Measurements from ENCODE around the gene CLEC2L. TPM values are rescaled to one million over a fixed set of nuclear protein-coding genes. Genes with fewer than 3 reads are reported as not detected.

CLEC2L gene
- total RNA-seq, 3 donors from 2014 or later (not counting 1 experiment from before 2014, with no cell fraction given), result 0.71 TPM; not detected in 2

GRCh38 chr7:139591550-139592195 lies 68.2 kb downstream of the CLEC2L start:
- no peak for DNase-seq
- intact Hi-C loops (cut with micrococcal nuclease), result no loop called here
- no peaks in the 10 kb centered on the region for H3K27me3 ChIP-seq (ENCODE audit: control insufficient read depth, insufficient read depth, low read length)
- 96% methylated on average over 1 of the region's 3 CpGs for WGBS (ENCODE audit: insufficient coverage)
- H3K9me3 ChIP-seq (ENCODE audit: control insufficient read depth, insufficient read depth, low read length), result no peaks in the 10 kb centered on the region
- Mint-ChIP-seq H3K4me3 (no peak overlapping the region), H3K9me3 (no peaks in the 10 kb centered on the region), H3K27ac (peak overlapping the region; percentile 31 to 72), H3K27me3 (ENCODE audit: low read depth in 2 of 2) (no peaks in the 10 kb centered on the region), H3K4me1 (peaks cover 0 to 10% of the 10 kb centered on the region in 2 donors), H3K36me3 (peaks cover 40% of the 10 kb centered on the region)
- no peak overlapping the region for H3K27ac ChIP-seq (ENCODE audit: low read length)
- H3K4me3 ChIP-seq (ENCODE audit: low read length), result no peak overlapping the region
- no peaks in the 10 kb centered on the region for H3K4me1 ChIP-seq (ENCODE audit: control insufficient read depth, insufficient read depth, low read length)
- TF ChIP-seq CTCF (IDR thresholded peaks at IDR 0.05), result no peak
- peaks cover 62% of the 10 kb centered on the region for H3K36me3 ChIP-seq (ENCODE audit: control insufficient read depth, insufficient read depth, low read length)
- ATAC-seq, result no peak

- H3K4me1 ChIP-seq (ENCODE audit: control insufficient read depth, insufficient read depth, low read length), result no peaks in the 10 kb centered on the region
- peaks cover 74% of the 10 kb centered on the region for H3K36me3 ChIP-seq (ENCODE audit: control insufficient read depth, insufficient read depth, low read length)
- no peaks in the 10 kb centered on the region for H3K27me3 ChIP-seq (ENCODE audit: control insufficient read depth, insufficient read depth, low read length)
- H3K9me3 Mint-ChIP-seq, result no peaks in the 10 kb centered on the region
- H3K4me1 Mint-ChIP-seq, result peaks cover 0 to 10% of the 10 kb centered on the region in 2 donors
- H3K4me3 ChIP-seq (ENCODE audit: low read length), result no peak overlapping the region
- DNase-seq, result no peak
- intact Hi-C loops (cut with micrococcal nuclease), result no loop called here
- WGBS (ENCODE audit: insufficient coverage), result 98% methylated on average over 4 of the region's 4 CpGs
- H3K4me3 Mint-ChIP-seq, result no peak overlapping the region
- H3K9me3 ChIP-seq (ENCODE audit: control insufficient read depth, insufficient read depth, low read length), result no peaks in the 10 kb centered on the region
- H3K27me3 Mint-ChIP-seq (ENCODE audit: low read depth in 2 of 2), result no peaks in the 10 kb centered on the region
- no peak for ATAC-seq
- peak overlapping the region in 1 of 2 donors; percentile 38 for H3K27ac Mint-ChIP-seq
- H3K36me3 Mint-ChIP-seq, result peaks cover 40% of the 10 kb centered on the region
- H3K27ac ChIP-seq (ENCODE audit: low read length), result no peak overlapping the region
- TF ChIP-seq CTCF (IDR thresholded peaks at IDR 0.05), result no peak
Measured at GRCh38 chr7:139592801-139593461, 69.4 kb downstream of the CLEC2L start.

- intact Hi-C loops (cut with micrococcal nuclease), result no loop called here
- Histone ChIP-seq H3K4me3 (ENCODE audit: low read length) (no peak overlapping the region), H3K4me1 (ENCODE audit: control insufficient read depth, insufficient read depth, low read length) (no peaks in the 10 kb centered on the region), H3K36me3 (ENCODE audit: control insufficient read depth, insufficient read depth, low read length) (peaks cover 79% of the 10 kb centered on the region), H3K27me3 (ENCODE audit: control insufficient read depth, insufficient read depth, low read length) (no peaks in the 10 kb centered on the region), H3K27ac (ENCODE audit: low read length) (no peak overlapping the region), H3K9me3 (ENCODE audit: control insufficient read depth, insufficient read depth, low read length) (no peaks in the 10 kb centered on the region)
- TF ChIP-seq CTCF (IDR thresholded peaks at IDR 0.05), result no peak
- Mint-ChIP-seq H3K9me3 (no peaks in the 10 kb centered on the region), H3K4me3 (no peak overlapping the region), H3K4me1 (peaks cover 0 to 10% of the 10 kb centered on the region in 2 donors), H3K36me3 (peaks cover 41% of the 10 kb centered on the region), H3K27ac (peak overlapping the region; percentile 45 to 78), H3K27me3 (ENCODE audit: low read depth in 2 of 2) (no peaks in the 10 kb centered on the region)
- 100% methylated on average over 1 of the region's 2 CpGs for WGBS (ENCODE audit: insufficient coverage)
- no peak for DNase-seq
- ATAC-seq, result no peak
Measured at GRCh38 chr7:139594090-139594489, 70.6 kb downstream of the CLEC2L start.

Other genes with a start within 250 kb of the CLEC2L start
- gene FMC1, start 182.3 kb upstream of the CLEC2L start, total RNA-seq, result 1 to 10 TPM; 5.1 to 7.2 (median 6.9) TPM
- 100 to 1,000 TPM; 183 to 192 (median 186) TPM for gene LUC7L2, start 163.8 kb upstream of the CLEC2L start, total RNA-seq
- not detected for gene KLRG2, start 40.0 kb upstream of the CLEC2L start, total RNA-seq

Data from natural killer cell (primary cell).